Stimulated activated CD8-positive, alpha-beta memory T cell treated with anti-CD3 and anti-CD28 coated beads, Interleukin-2, amount 100 ng/mL, for 1 hour (primary cell): Measurements from ENCODE around the gene ZNF367.
A peak's percentile ranks its signal among the peaks of the same experiment; 100 is the strongest.

Source experiments
- DNase-seq, 2 donors: peaks; one replicate each; pipeline ENCODE4 v3.0.0-alpha.2; 2020; ENCODE audit warnings: low read depth in 2 of 2

Gene ZNF367

GRCh38 chr9:96418083-96418919 is at the start of gene ZNF367:
Gene ZNF367 (minus strand): TSS chr9:96418370. CDS start chr9:96418032, 338 bp downstream.
- DNase-seq, result peak; percentile 80 to 84

- DNase-seq, result no peak
Measured at GRCh38 chr9:96467784-96468183, 49.6 kb upstream of the ZNF367 start.

GRCh38 chr9:96464426-96464825 is 46.3 kb upstream of the ZNF367 start:
- DNase-seq, result no peak

GRCh38 chr9:96462541-96462940 is 44.4 kb upstream of the ZNF367 start:
- no peak for DNase-seq

- no peak for DNase-seq
Measured at GRCh38 chr9:96461336-96461735, 43.2 kb upstream of the ZNF367 start.

- DNase-seq, result no peak
Measured at GRCh38 chr9:96460882-96461281, 42.7 kb upstream of the ZNF367 start.

GRCh38 chr9:96460470-96460869 is 42.3 kb upstream of the ZNF367 start:
- DNase-seq, result no peak

GRCh38 chr9:96459268-96460007 is 41.3 kb upstream of the ZNF367 start:
- no peak for DNase-seq

GRCh38 chr9:96458226-96458625 is 40.1 kb upstream of the ZNF367 start:
- DNase-seq, result no peak

- no peak for DNase-seq
Measured at GRCh38 chr9:96457266-96457665, 39.1 kb upstream of the ZNF367 start.

GRCh38 chr9:96453625-96454024 is 35.5 kb upstream of the ZNF367 start:
- no peak for DNase-seq

- peak in 1 of 2 donors; percentile 3 for DNase-seq
Measured at GRCh38 chr9:96450613-96451528, 32.7 kb upstream of the ZNF367 start.

GRCh38 chr9:96449845-96450612 is 31.9 kb upstream of the ZNF367 start, which contains the start of gene HABP4:
Gene HABP4 (plus strand): TSS chr9:96450169. CDS start chr9:96450280, 111 bp downstream.
- DNase-seq, result peak; percentile 90 to 94

GRCh38 chr9:96449523-96449844 is 31.3 kb upstream of the ZNF367 start:
- peak in 1 of 2 donors; percentile 1 for DNase-seq

GRCh38 chr9:96448546-96449170 is 30.5 kb upstream of the ZNF367 start:
- no peak for DNase-seq

GRCh38 chr9:96447406-96447805 is 29.2 kb upstream of the ZNF367 start:
- no peak for DNase-seq

- no peak for DNase-seq
Measured at GRCh38 chr9:96442491-96442890, 24.3 kb upstream of the ZNF367 start.

GRCh38 chr9:96441798-96442445 is 23.8 kb upstream of the ZNF367 start:
- no peak for DNase-seq

- DNase-seq, result no peak
Measured at GRCh38 chr9:96440671-96441199, 22.6 kb upstream of the ZNF367 start.

- no peak for DNase-seq
Measured at GRCh38 chr9:96437454-96437853, 19.3 kb upstream of the ZNF367 start.
